Pons (tissue), 1 donor: ENCODE measurements around the gene GPR4.

Experiments
- DNase-seq: peaks from one replicate; pipeline ENCODE4 v3.0.0-alpha.2; 2016; ENCODE audit warnings: low spot score

GPR4 gene

GRCh38 chr19:45547965-45548609 is 53.9 kb downstream of the GPR4 start:
- DNase-seq = no peak

GRCh38 chr19:45547211-45547770 is 54.7 kb downstream of the GPR4 start:
- no peak for DNase-seq

- no peak for DNase-seq
Observed at GRCh38 chr19:45542234-45542668, 59.8 kb downstream of the GPR4 start.
